CD4-positive, CD25-positive, alpha-beta regulatory T cell (primary cell): Measurements from ENCODE around the gene CEP192. TPM values are rescaled to one million over a fixed set of nuclear protein-coding genes. Genes with fewer than 3 reads are reported as not detected.
A peak's percentile ranks its signal among the peaks of the same experiment; 100 is the strongest.

Experiments
- ATAC-seq, 2 donors: fragments of 150-1000 bp; cut with Tn5 transposase; one replicate each; pipeline ENCODE4 v1.10.0; 2021; ENCODE audit warnings: low read depth in 2 of 2, moderate number of reproducible peaks in 2 of 2, moderate library complexity in 1 of 2
- DNase-seq, 3 donors: peaks; one replicate each; pipeline versions ENCODE4 v3.0.0 to v3.0.0-alpha.2; 2012 to 2022; ENCODE audit warnings: mixed read lengths in 1 of 3
- H3K27ac ChIP-seq: one replicate; pipeline ENCODE4 v1.7.0; 2013; ENCODE audit warnings: mild to moderate bottlenecking, low read length; ENCODE audit not compliant: insufficient read depth, poor library complexity, severe bottlenecking
- H3K27me3 ChIP-seq: one replicate; pipeline ENCODE4 v1.7.0; 2013; ENCODE audit warnings: low read length; ENCODE audit not compliant: control insufficient read depth, insufficient read depth
- H3K36me3 ChIP-seq: one replicate; pipeline ENCODE4 v1.7.0; 2013; ENCODE audit warnings: mild to moderate bottlenecking, low read length, moderate library complexity; ENCODE audit not compliant: control insufficient read depth, insufficient read depth
- H3K4me1 ChIP-seq: 2 replicates; pipeline ENCODE4 v1.7.0; 2013; ENCODE audit warnings: mild to moderate bottlenecking, low read length; ENCODE audit not compliant: insufficient read depth, control insufficient read depth, poor library complexity, severe bottlenecking
- H3K4me3 ChIP-seq: one replicate; pipeline ENCODE4 v1.7.0; 2013; ENCODE audit warnings: low read depth, mild to moderate bottlenecking, low read length, moderate library complexity
- H3K9me3 ChIP-seq, 2 experiments: 1 replicate in 1 of 2; 2 replicates in 1 of 2; pipeline ENCODE4 v1.7.0; 2013; ENCODE audit warnings: low read length in 2 of 2, mild to moderate bottlenecking in 1 of 2, moderate library complexity in 1 of 2; ENCODE audit not compliant: control insufficient read depth in 2 of 2
- H3K27ac Mint-ChIP-seq, 3 donors: one replicate each; pipeline ENCODE4 v1.8.0; 2020 to 2022; ENCODE audit warnings: mild to moderate bottlenecking in 3 of 3, mixed read lengths in 3 of 3, moderate library complexity in 2 of 3
- H3K27me3 Mint-ChIP-seq: one replicate; pipeline ENCODE4 v1.8.0; 2022; ENCODE audit warnings: mild to moderate bottlenecking, mixed read lengths
- H3K36me3 Mint-ChIP-seq: one replicate; pipeline ENCODE4 v1.8.0; 2020; ENCODE audit warnings: mixed read lengths
- H3K4me1 Mint-ChIP-seq, 4 donors: one replicate each; pipeline ENCODE4 v1.8.0; 2020 to 2022; ENCODE audit warnings: mixed read lengths in 4 of 4, mild to moderate bottlenecking in 1 of 4
- H3K4me3 Mint-ChIP-seq, 4 donors: one replicate each; pipeline ENCODE4 v1.8.0; 2020 to 2022; ENCODE audit warnings: mild to moderate bottlenecking in 4 of 4, mixed read lengths in 4 of 4, moderate library complexity in 3 of 4
- H3K9me3 Mint-ChIP-seq, 7 donors: one replicate each; pipeline ENCODE4 v1.8.0; 2020 to 2022; ENCODE audit warnings: mixed read lengths in 7 of 7, mild to moderate bottlenecking in 3 of 7, moderate library complexity in 2 of 7
- polyA plus RNA-seq, 4 donors: library from polyadenylated mRNA; unstranded; fragments of 300-500 nt; fragmentation: Illumina TruSeq; gene quantifications; one replicate each; pipeline ENCODE4 v1.2.3, GENCODE V29; 2021
- total RNA-seq: library from RNA; stranded (reverse); gene quantifications from one replicate; pipeline ENCODE4 v1.2.3, GENCODE V29; 2022

Gene CEP192
- total RNA-seq (38.6 TPM), polyA plus RNA-seq (1 to 10 TPM; 5.3 to 7.9 (median 6.8) TPM)

- DNase-seq: peak; percentile 95 to 99 (median 98)
- Mint-ChIP-seq H3K9me3 (peaks cover 0 to 1% (median 0%) of the 10 kb centered on the region in 7 donors), H3K4me1 (peaks cover 0 to 19% (median 14%) of the 10 kb centered on the region in 4 donors), H3K4me3 (peak within 1 kb of the TSS in 3 of 4 donors; percentile 99 to 100 (median 99)), H3K27ac (peak within 1 kb of the TSS; percentile 93 to 97 (median 97)), H3K36me3 (no peaks in the 10 kb centered on the region), H3K27me3 (peaks cover 4% of the 10 kb centered on the region)
- ATAC-seq: peak; percentile 98
- Histone ChIP-seq H3K4me1 (peaks cover 28% of the 10 kb centered on the region), H3K9me3 (no peaks in the 10 kb centered on the region), H3K27ac (peak within 1 kb of the TSS; percentile 90), H3K36me3 (peaks cover 2% of the 10 kb centered on the region), H3K4me3 (peak within 1 kb of the TSS; percentile 97), H3K27me3 (no peaks in the 10 kb centered on the region)
Observed at GRCh38 chr18:12990967-12991820, at the start of gene CEP192. CEP192 (plus strand) TSS chr18:12991362; CDS start chr18:12999425, 8,063 bp downstream.

GRCh38 chr18:12943215-12943614 lies 47.9 kb upstream of the CEP192 start:
- H3K4me1 Mint-ChIP-seq: peaks cover 15 to 20% (median 16%) of the 10 kb centered on the region in 4 donors
- H3K27me3 Mint-ChIP-seq: peaks cover 11% of the 10 kb centered on the region
- Histone ChIP-seq H3K27me3 (no peaks in the 10 kb centered on the region), H3K4me3 (no peak overlapping the region), H3K9me3 (no peaks in the 10 kb centered on the region), H3K27ac (no peak overlapping the region), H3K36me3 (no peaks in the 10 kb centered on the region), H3K4me1 (peaks cover 9% of the 10 kb centered on the region)
- H3K27ac Mint-ChIP-seq: peak overlapping the region in 1 of 3 donors; percentile 8
- no peaks in the 10 kb centered on the region for H3K36me3 Mint-ChIP-seq
- ATAC-seq (no peak), DNase-seq (no peak)
- H3K4me3 Mint-ChIP-seq: peak overlapping the region in 1 of 4 donors; percentile 19
- H3K9me3 Mint-ChIP-seq: no peaks in the 10 kb centered on the region

- no peaks in the 10 kb centered on the region for H3K36me3 ChIP-seq
- H3K4me3 ChIP-seq: no peak overlapping the region
- no peaks in the 10 kb centered on the region for H3K9me3 Mint-ChIP-seq
- no peaks in the 10 kb centered on the region for H3K36me3 Mint-ChIP-seq
- H3K4me3 Mint-ChIP-seq: peak overlapping the region in 1 of 4 donors; percentile 97
- ATAC-seq (no peak), DNase-seq (peak in 1 of 3 donors; percentile 24)
- no peak overlapping the region for H3K27ac Mint-ChIP-seq
- H3K27me3 ChIP-seq: no peaks in the 10 kb centered on the region
- H3K4me1 Mint-ChIP-seq: peaks cover 15 to 30% (median 16%) of the 10 kb centered on the region in 4 donors
- no peaks in the 10 kb centered on the region for H3K9me3 ChIP-seq
- peaks cover 9% of the 10 kb centered on the region for H3K4me1 ChIP-seq
- H3K27ac ChIP-seq: no peak overlapping the region
- H3K27me3 Mint-ChIP-seq: peaks cover 11% of the 10 kb centered on the region
Observed at GRCh38 chr18:12944709-12945108, 46.5 kb upstream of the CEP192 start.

- peak overlapping the region; percentile 78 for H3K4me3 ChIP-seq
- H3K27ac ChIP-seq: peak overlapping the region; percentile 96
- H3K9me3 ChIP-seq: no peaks in the 10 kb centered on the region
- Mint-ChIP-seq H3K36me3 (no peaks in the 10 kb centered on the region), H3K27me3 (peaks cover 7% of the 10 kb centered on the region), H3K4me3 (peak overlapping the region; percentile 93 to 98 (median 96)), H3K27ac (peak overlapping the region; percentile 98 to 100 (median 99)), H3K4me1 (peaks cover 9 to 46% (median 22%) of the 10 kb centered on the region in 4 donors), H3K9me3 (no peaks in the 10 kb centered on the region)
- ATAC-seq (no peak), DNase-seq (no peak)
- H3K27me3 ChIP-seq: no peaks in the 10 kb centered on the region
- no peaks in the 10 kb centered on the region for H3K36me3 ChIP-seq
- H3K4me1 ChIP-seq: peaks cover 17% of the 10 kb centered on the region
Observed at GRCh38 chr18:12946549-12947284, 44.4 kb upstream of the CEP192 start.

- H3K9me3 Mint-ChIP-seq: no peaks in the 10 kb centered on the region
- H3K36me3 ChIP-seq: no peaks in the 10 kb centered on the region
- peaks cover 17% of the 10 kb centered on the region for H3K4me1 ChIP-seq
- H3K27me3 ChIP-seq: no peaks in the 10 kb centered on the region
- H3K27me3 Mint-ChIP-seq: peaks cover 7% of the 10 kb centered on the region
- DNase-seq (peak; percentile 98), ATAC-seq (peak; percentile 86 to 87)
- H3K4me3 Mint-ChIP-seq: peak within 1 kb of the TSS; percentile 93 to 98 (median 96)
- peaks cover 9 to 49% (median 22%) of the 10 kb centered on the region in 4 donors for H3K4me1 Mint-ChIP-seq
- no peaks in the 10 kb centered on the region for H3K36me3 Mint-ChIP-seq
- H3K9me3 ChIP-seq: no peaks in the 10 kb centered on the region
- peak within 1 kb of the TSS; percentile 78 for H3K4me3 ChIP-seq
- H3K27ac ChIP-seq: peak within 1 kb of the TSS; percentile 96
- H3K27ac Mint-ChIP-seq: peak within 1 kb of the TSS; percentile 98 to 100 (median 99)
Observed at GRCh38 chr18:12947285-12948049, 43.7 kb upstream of the CEP192 start, which contains the start of gene SEH1L. SEH1L (plus strand) TSS chr18:12948011; CDS start chr18:12948122, 111 bp downstream.

- no peaks in the 10 kb centered on the region for H3K27me3 ChIP-seq
- H3K36me3 Mint-ChIP-seq: peaks cover 4% of the 10 kb centered on the region
- peaks cover 9 to 52% (median 26%) of the 10 kb centered on the region in 4 donors for H3K4me1 Mint-ChIP-seq
- H3K27ac Mint-ChIP-seq: peak overlapping the region; percentile 91 to 99 (median 98)
- no peaks in the 10 kb centered on the region for H3K9me3 ChIP-seq
- H3K4me3 ChIP-seq: peak overlapping the region; percentile 61
- DNase-seq (peak; percentile 97 to 99 (median 99)), ATAC-seq (peak; percentile 80 to 82)
- no peaks in the 10 kb centered on the region for H3K9me3 Mint-ChIP-seq
- H3K4me3 Mint-ChIP-seq: peak overlapping the region; percentile 93 to 98 (median 96)
- H3K27me3 Mint-ChIP-seq: peaks cover 7% of the 10 kb centered on the region
- H3K36me3 ChIP-seq: no peaks in the 10 kb centered on the region
- peak overlapping the region; percentile 96 for H3K27ac ChIP-seq
- H3K4me1 ChIP-seq: peaks cover 17% of the 10 kb centered on the region
Observed at GRCh38 chr18:12948050-12948804, 42.9 kb upstream of the CEP192 start.
